ENCODE measurements around the gene DSC1. TPM values are rescaled to one million over a fixed set of nuclear protein-coding genes. Genes with fewer than 3 reads are reported as not detected.

The DSC1 gene
- total RNA-seq, 2 donors from 2014 or later = not detected

GRCh38 chr18:31190919-31191318 is 28.3 kb upstream of the DSC1 start:
- no peak for DNase-seq
- H3K4me1 ChIP-seq (ENCODE audit: control insufficient read depth, insufficient read depth, low read length) = peaks cover 2% of the 10 kb centered on the region
- Mint-ChIP-seq H3K36me3 (ENCODE audit: low read depth) (no peaks in the 10 kb centered on the region), H3K4me3 (no peak overlapping the region), H3K27me3 (ENCODE audit: insufficient read depth) (no peaks in the 10 kb centered on the region), H3K9me3 (no peaks in the 10 kb centered on the region), H3K4me1 (peaks cover 15% of the 10 kb centered on the region), H3K27ac (no peak overlapping the region)
- H3K27ac ChIP-seq (ENCODE audit: low read depth, low read length) = no peak overlapping the region
- TF ChIP-seq, protein P1, sequence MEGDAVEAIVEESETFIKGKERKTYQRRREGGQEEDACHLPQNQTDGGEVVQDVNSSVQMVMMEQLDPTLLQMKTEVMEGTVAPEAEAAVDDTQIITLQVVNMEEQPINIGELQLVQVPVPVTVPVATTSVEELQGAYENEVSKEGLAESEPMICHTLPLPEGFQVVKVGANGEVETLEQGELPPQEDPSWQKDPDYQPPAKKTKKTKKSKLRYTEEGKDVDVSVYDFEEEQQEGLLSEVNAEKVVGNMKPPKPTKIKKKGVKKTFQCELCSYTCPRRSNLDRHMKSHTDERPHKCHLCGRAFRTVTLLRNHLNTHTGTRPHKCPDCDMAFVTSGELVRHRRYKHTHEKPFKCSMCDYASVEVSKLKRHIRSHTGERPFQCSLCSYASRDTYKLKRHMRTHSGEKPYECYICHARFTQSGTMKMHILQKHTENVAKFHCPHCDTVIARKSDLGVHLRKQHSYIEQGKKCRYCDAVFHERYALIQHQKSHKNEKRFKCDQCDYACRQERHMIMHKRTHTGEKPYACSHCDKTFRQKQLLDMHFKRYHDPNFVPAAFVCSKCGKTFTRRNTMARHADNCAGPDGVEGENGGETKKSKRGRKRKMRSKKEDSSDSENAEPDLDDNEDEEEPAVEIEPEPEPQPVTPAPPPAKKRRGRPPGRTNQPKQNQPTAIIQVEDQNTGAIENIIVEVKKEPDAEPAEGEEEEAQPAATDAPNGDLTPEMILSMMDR (conservative IDR thresholded peaks at IDR 0.05) = no peak
- WGBS, 2 experiments (ENCODE audit: insufficient coverage in 1 of 2, insufficient read length in 1 of 2) = 75 to 100% methylated on average over 1 to 2 of the region's 2 CpGs
- H3K9me3 ChIP-seq (ENCODE audit: control insufficient read depth, low read length) = no peaks in the 10 kb centered on the region
- no peaks in the 10 kb centered on the region for H3K36me3 ChIP-seq (ENCODE audit: control insufficient read depth, insufficient read depth, low read length)
- H3K27me3 ChIP-seq (ENCODE audit: control insufficient read depth, insufficient read depth, low read length, poor library complexity, severe bottlenecking) = no peaks in the 10 kb centered on the region
- H3K4me3 ChIP-seq (ENCODE audit: low read length) = no peak overlapping the region
- no peak overlapping the region for H3K9ac ChIP-seq (ENCODE audit: extremely low read depth, low read length, poor library complexity, severe bottlenecking)

GRCh38 chr18:31189757-31190156 is 27.1 kb upstream of the DSC1 start:
- no peak overlapping the region for H3K9ac ChIP-seq (ENCODE audit: extremely low read depth, low read length, poor library complexity, severe bottlenecking)
- no peak for DNase-seq
- H3K36me3 ChIP-seq (ENCODE audit: control insufficient read depth, insufficient read depth, low read length) = no peaks in the 10 kb centered on the region
- no peaks in the 10 kb centered on the region for H3K36me3 Mint-ChIP-seq (ENCODE audit: low read depth)
- no peak overlapping the region for H3K27ac ChIP-seq (ENCODE audit: low read depth, low read length)
- no peaks in the 10 kb centered on the region for H3K27me3 ChIP-seq (ENCODE audit: control insufficient read depth, insufficient read depth, low read length, poor library complexity, severe bottlenecking)
- no peaks in the 10 kb centered on the region for H3K9me3 ChIP-seq (ENCODE audit: control insufficient read depth, low read length)
- H3K27ac Mint-ChIP-seq = no peak overlapping the region
- H3K9me3 Mint-ChIP-seq = no peaks in the 10 kb centered on the region
- H3K4me3 ChIP-seq (ENCODE audit: low read length) = no peak overlapping the region
- no peaks in the 10 kb centered on the region for H3K27me3 Mint-ChIP-seq (ENCODE audit: insufficient read depth)
- 100% methylated on average over 1 of the region's 2 CpGs; no CpG with 5 or more reads in 1 of the 2 experiments for WGBS, 2 experiments (ENCODE audit: insufficient coverage in 1 of 2, insufficient read length in 1 of 2)
- peaks cover 15% of the 10 kb centered on the region for H3K4me1 Mint-ChIP-seq
- H3K4me1 ChIP-seq (ENCODE audit: control insufficient read depth, insufficient read depth, low read length) = peaks cover 2% of the 10 kb centered on the region
- no peak overlapping the region for H3K4me3 Mint-ChIP-seq
- TF ChIP-seq, protein P1 (conservative IDR thresholded peaks at IDR 0.05) = no peak

GRCh38 chr18:31185186-31185950 is 22.7 kb upstream of the DSC1 start:
- Histone ChIP-seq H3K9me3 (ENCODE audit: control insufficient read depth, low read length) (no peaks in the 10 kb centered on the region), H3K4me3 (ENCODE audit: low read length) (no peak overlapping the region), H3K4me1 (ENCODE audit: control insufficient read depth, insufficient read depth, low read length) (peaks cover 5% of the 10 kb centered on the region), H3K9ac (ENCODE audit: extremely low read depth, low read length, poor library complexity, severe bottlenecking) (no peak overlapping the region), H3K27me3 (ENCODE audit: control insufficient read depth, insufficient read depth, low read length, poor library complexity, severe bottlenecking) (no peaks in the 10 kb centered on the region), H3K27ac (ENCODE audit: low read depth, low read length) (no peak overlapping the region), H3K36me3 (ENCODE audit: control insufficient read depth, insufficient read depth, low read length) (no peaks in the 10 kb centered on the region)
- H3K4me3 Mint-ChIP-seq = no peak overlapping the region
- peaks cover 13% of the 10 kb centered on the region for H3K4me1 Mint-ChIP-seq
- no peak for DNase-seq
- H3K27ac Mint-ChIP-seq = no peak overlapping the region
- 79 to 81% methylated on average over 3 to 4 of the region's 4 CpGs for WGBS, 2 experiments (ENCODE audit: insufficient coverage in 1 of 2, insufficient read length in 1 of 2)
- no peaks in the 10 kb centered on the region for H3K9me3 Mint-ChIP-seq
- no peaks in the 10 kb centered on the region for H3K27me3 Mint-ChIP-seq (ENCODE audit: insufficient read depth)
- H3K36me3 Mint-ChIP-seq (ENCODE audit: low read depth) = no peaks in the 10 kb centered on the region
- TF ChIP-seq, protein P1 (conservative IDR thresholded peaks at IDR 0.05) = no peak

All from endodermal cell (in vitro differentiated cells).